ENCODE measurements around the gene GLYATL3. TPM values are rescaled to one million over a fixed set of nuclear protein-coding genes. Genes with fewer than 3 reads are reported as not detected.

The GLYATL3 gene
- polyA plus RNA-seq, 3 donors, result not detected

Other genes with a start within 250 kb of the GLYATL3 start
- gene MMUT, start 36.7 kb upstream of the GLYATL3 start, polyA plus RNA-seq (ENCODE audit: insufficient read length in 3 of 3), result 10 to 100 TPM; 44.4 to 46.3 (median 44.8) TPM
- 10 to 100 TPM; 10.1 to 10.5 (median 10.2) TPM for gene CENPQ, start 36.6 kb upstream of the GLYATL3 start, polyA plus RNA-seq (ENCODE audit: insufficient read length in 3 of 3)
- gene C6orf141, start 50.7 kb downstream of the GLYATL3 start, polyA plus RNA-seq (ENCODE audit: insufficient read length in 3 of 3), result 1 to 10 TPM in 2 of 3 donors, under 1 TPM in 1; 0.57 to 1.2 (median 1.0) TPM
- 1 to 10 TPM in 1 of 3 donors, under 1 TPM in 2; 0.71 to 1.6 (median 0.88) TPM for gene RHAG, start 136.9 kb downstream of the GLYATL3 start, polyA plus RNA-seq (ENCODE audit: insufficient read length in 3 of 3)
- under 1 TPM in 2 of 3 donors, not detected in 1; 0.09 to 0.12 TPM for gene CRISP2, start 213.6 kb downstream of the GLYATL3 start, polyA plus RNA-seq (ENCODE audit: insufficient read length in 3 of 3)
- under 1 TPM; 0.25 to 0.48 (median 0.26) TPM for gene CRISP3, start 244.5 kb downstream of the GLYATL3 start, polyA plus RNA-seq (ENCODE audit: insufficient read length in 3 of 3)

Data from renal pelvis (tissue), 3 donors.